ENCODE measurements around the gene C3orf20.

C3orf20 gene

GRCh38 chr3:14795996-14796395, 121.1 kb downstream of the C3orf20 start:
- Histone ChIP-seq H3K79me2 (ENCODE audit: control insufficient read depth, insufficient read depth, low read length, poor library complexity) (no peaks in the 10 kb centered on the region), H3K27ac (ENCODE audit: low read depth, low read length) (no peak overlapping the region), H3K4me1 (ENCODE audit: control insufficient read depth in 1 of 2, insufficient read depth in 2 of 2, low read length in 2 of 2) (peaks cover 5 to 10% of the 10 kb centered on the region in 2 experiments), H3K14ac (ENCODE audit: low read length) (no peak overlapping the region), H3K9ac (ENCODE audit: low read length) (peak overlapping the region; percentile 16), H3K18ac (ENCODE audit: low read length) (no peak overlapping the region), H3K4me3 (ENCODE audit: low read depth, low read length) (no peak overlapping the region), H2BK12ac (ENCODE audit: low read length) (no peak overlapping the region), H3K9me3 (ENCODE audit: insufficient read depth, low read depth, low read length) (peaks cover 4% of the 10 kb centered on the region), H4K91ac (ENCODE audit: low read depth, low read length) (no peak overlapping the region), H2BK5ac (ENCODE audit: low read depth, low read length, poor library complexity) (no peak overlapping the region), H3K27me3 (ENCODE audit: insufficient read depth, low read length) (no peaks in the 10 kb centered on the region), H3K23ac (ENCODE audit: low read length) (no peak overlapping the region), H2AFZ (ENCODE audit: insufficient read depth, low read length, poor library complexity) (no peak overlapping the region), H4K12ac (ENCODE audit: low read depth, low read length) (no peak overlapping the region), H3K79me1 (ENCODE audit: low read length) (no peaks in the 10 kb centered on the region), H3K4ac (ENCODE audit: low read depth, low read length) (no peak overlapping the region), H4K8ac (ENCODE audit: low read depth, low read length) (no peak overlapping the region), H2BK120ac (ENCODE audit: insufficient read depth, low read length, poor library complexity) (no peak overlapping the region), H2AK5ac (ENCODE audit: low read length) (no peak overlapping the region), H3K36me3 (ENCODE audit: control insufficient read depth in 1 of 2, insufficient read depth in 2 of 2, low read length in 2 of 2) (no peaks in the 10 kb centered on the region), H3K4me2 (ENCODE audit: low read length) (no peak overlapping the region)
- DNase-seq: no peak
- WGBS (ENCODE audit: extremely low coverage, insufficient coverage, insufficient read length): no CpG with 5 or more reads among the region's 2 CpGs

GRCh38 chr3:14796403-14797077, 121.6 kb downstream of the C3orf20 start:
- Histone ChIP-seq H3K4me1 (ENCODE audit: control insufficient read depth in 1 of 2, insufficient read depth in 2 of 2, low read length in 2 of 2) (peaks cover 5 to 8% of the 10 kb centered on the region in 2 experiments), H3K4ac (ENCODE audit: low read depth, low read length) (no peak overlapping the region), H3K36me3 (ENCODE audit: control insufficient read depth in 1 of 2, insufficient read depth in 2 of 2, low read length in 2 of 2) (no peaks in the 10 kb centered on the region), H3K9ac (ENCODE audit: low read length) (peak overlapping the region; percentile 32), H3K79me2 (ENCODE audit: control insufficient read depth, insufficient read depth, low read length, poor library complexity) (no peaks in the 10 kb centered on the region), H3K79me1 (ENCODE audit: low read length) (no peaks in the 10 kb centered on the region), H2AFZ (ENCODE audit: insufficient read depth, low read length, poor library complexity) (no peak overlapping the region), H4K12ac (ENCODE audit: low read depth, low read length) (no peak overlapping the region), H3K9me3 (ENCODE audit: insufficient read depth, low read depth, low read length) (peaks cover 4% of the 10 kb centered on the region), H2BK120ac (ENCODE audit: insufficient read depth, low read length, poor library complexity) (no peak overlapping the region), H2BK5ac (ENCODE audit: low read depth, low read length, poor library complexity) (no peak overlapping the region), H3K4me2 (ENCODE audit: low read length) (no peak overlapping the region), H4K91ac (ENCODE audit: low read depth, low read length) (no peak overlapping the region), H4K8ac (ENCODE audit: low read depth, low read length) (no peak overlapping the region), H3K23ac (ENCODE audit: low read length) (no peak overlapping the region), H3K14ac (ENCODE audit: low read length) (no peak overlapping the region), H3K27ac (ENCODE audit: low read depth, low read length) (no peak overlapping the region), H2BK12ac (ENCODE audit: low read length) (no peak overlapping the region), H3K4me3 (ENCODE audit: low read depth, low read length) (peak overlapping the region; percentile 23), H3K27me3 (ENCODE audit: insufficient read depth, low read length) (no peaks in the 10 kb centered on the region), H2AK5ac (ENCODE audit: low read length) (no peak overlapping the region), H3K18ac (ENCODE audit: low read length) (no peak overlapping the region)
- no CpG with 5 or more reads among the region's 14 CpGs for WGBS (ENCODE audit: extremely low coverage, insufficient coverage, insufficient read length)
- DNase-seq: no peak

DNA sequence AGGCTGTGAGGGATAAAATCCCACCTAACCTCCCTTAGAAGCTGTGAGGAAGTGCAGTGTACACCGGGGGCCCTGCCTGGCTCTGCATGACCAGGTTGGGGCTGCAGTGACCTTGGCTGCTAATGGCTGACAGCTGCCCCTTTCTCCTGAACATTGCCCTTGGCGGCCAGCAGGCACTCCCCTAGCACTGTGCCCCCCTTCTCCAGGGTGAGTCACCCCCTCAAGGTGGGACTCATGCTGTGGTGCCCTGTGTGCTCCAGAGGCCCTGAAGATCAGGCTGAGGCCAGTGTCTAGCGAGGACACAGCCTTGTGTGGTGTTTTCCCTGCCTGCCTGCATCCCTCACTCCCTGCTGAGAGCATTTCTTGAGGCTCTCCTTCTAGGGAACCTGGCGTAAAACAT, 122.8 kb downstream of the C3orf20 start:
- H2BK5ac ChIP-seq (ENCODE audit: low read depth, low read length, poor library complexity): no peak overlapping the region
- H3K9me3 ChIP-seq (ENCODE audit: insufficient read depth, low read depth, low read length): peaks cover 4% of the 10 kb centered on the region
- no peak overlapping the region for H3K23ac ChIP-seq (ENCODE audit: low read length)
- H3K18ac ChIP-seq (ENCODE audit: low read length): no peak overlapping the region
- H3K27me3 ChIP-seq (ENCODE audit: insufficient read depth, low read length): no peaks in the 10 kb centered on the region
- peak overlapping the region; percentile 19 for H4K91ac ChIP-seq (ENCODE audit: low read depth, low read length)
- H3K4me3 ChIP-seq (ENCODE audit: low read depth, low read length): no peak overlapping the region
- no peak overlapping the region for H2BK12ac ChIP-seq (ENCODE audit: low read length)
- no peaks in the 10 kb centered on the region for H3K79me2 ChIP-seq (ENCODE audit: control insufficient read depth, insufficient read depth, low read length, poor library complexity)
- no peak overlapping the region for H2AFZ ChIP-seq (ENCODE audit: insufficient read depth, low read length, poor library complexity)
- H4K12ac ChIP-seq (ENCODE audit: low read depth, low read length): no peak overlapping the region
- WGBS (ENCODE audit: extremely low coverage, insufficient coverage, insufficient read length): no CpG with 5 or more reads among the region's 4 CpGs
- no peak overlapping the region for H3K4ac ChIP-seq (ENCODE audit: low read depth, low read length)
- H2BK120ac ChIP-seq (ENCODE audit: insufficient read depth, low read length, poor library complexity): no peak overlapping the region
- no peak for DNase-seq
- H3K79me1 ChIP-seq (ENCODE audit: low read length): no peaks in the 10 kb centered on the region
- H3K36me3 ChIP-seq (ENCODE audit: control insufficient read depth in 1 of 2, insufficient read depth in 2 of 2, low read length in 2 of 2): no peaks in the 10 kb centered on the region
- H3K27ac ChIP-seq (ENCODE audit: low read depth, low read length): no peak overlapping the region
- H3K9ac ChIP-seq (ENCODE audit: low read length): no peak overlapping the region
- no peak overlapping the region for H2AK5ac ChIP-seq (ENCODE audit: low read length)
- peaks cover 5 to 6% of the 10 kb centered on the region in 2 experiments for H3K4me1 ChIP-seq (ENCODE audit: control insufficient read depth in 1 of 2, insufficient read depth in 2 of 2, low read length in 2 of 2)
- no peak overlapping the region for H3K14ac ChIP-seq (ENCODE audit: low read length)
- H4K8ac ChIP-seq (ENCODE audit: low read depth, low read length): no peak overlapping the region
- no peak overlapping the region for H3K4me2 ChIP-seq (ENCODE audit: low read length)

DNA sequence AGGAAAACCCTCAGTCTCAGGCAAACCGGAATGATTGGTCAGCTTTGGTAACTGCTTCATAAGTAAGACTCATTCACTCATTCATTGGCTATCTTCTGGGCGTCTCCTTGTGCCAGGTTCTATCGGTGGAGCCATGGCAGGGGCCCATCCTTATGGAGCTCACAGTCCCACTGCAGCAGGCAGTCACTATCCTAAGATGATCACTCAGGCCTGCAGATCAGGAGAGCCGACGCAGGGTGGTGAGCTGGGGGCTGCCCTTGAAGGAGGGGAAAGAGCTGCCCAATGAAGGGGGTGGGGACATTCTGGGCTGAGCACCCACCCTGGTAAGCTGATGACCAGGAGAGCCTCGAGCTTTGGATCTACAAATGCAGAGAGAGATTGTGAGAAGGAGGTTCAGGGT, 123.3 kb downstream of the C3orf20 start:
- Histone ChIP-seq H2BK120ac (ENCODE audit: insufficient read depth, low read length, poor library complexity) (no peak overlapping the region), H3K27me3 (ENCODE audit: insufficient read depth, low read length) (no peaks in the 10 kb centered on the region), H3K27ac (ENCODE audit: low read depth, low read length) (no peak overlapping the region), H3K4me3 (ENCODE audit: low read depth, low read length) (no peak overlapping the region), H2BK5ac (ENCODE audit: low read depth, low read length, poor library complexity) (no peak overlapping the region), H3K18ac (ENCODE audit: low read length) (no peak overlapping the region), H2BK12ac (ENCODE audit: low read length) (no peak overlapping the region), H3K14ac (ENCODE audit: low read length) (no peak overlapping the region), H2AFZ (ENCODE audit: insufficient read depth, low read length, poor library complexity) (no peak overlapping the region), H4K91ac (ENCODE audit: low read depth, low read length) (no peak overlapping the region), H4K12ac (ENCODE audit: low read depth, low read length) (no peak overlapping the region), H3K4me1 (ENCODE audit: control insufficient read depth in 1 of 2, insufficient read depth in 2 of 2, low read length in 2 of 2) (peaks cover 3 to 5% of the 10 kb centered on the region in 2 experiments), H3K23ac (ENCODE audit: low read length) (no peak overlapping the region), H2AK5ac (ENCODE audit: low read length) (no peak overlapping the region), H3K9ac (ENCODE audit: low read length) (no peak overlapping the region), H3K4me2 (ENCODE audit: low read length) (no peak overlapping the region), H3K9me3 (ENCODE audit: insufficient read depth, low read depth, low read length) (peaks cover 4% of the 10 kb centered on the region), H3K4ac (ENCODE audit: low read depth, low read length) (no peak overlapping the region), H3K36me3 (ENCODE audit: control insufficient read depth in 1 of 2, insufficient read depth in 2 of 2, low read length in 2 of 2) (no peaks in the 10 kb centered on the region), H4K8ac (ENCODE audit: low read depth, low read length) (no peak overlapping the region), H3K79me2 (ENCODE audit: control insufficient read depth, insufficient read depth, low read length, poor library complexity) (no peaks in the 10 kb centered on the region), H3K79me1 (ENCODE audit: low read length) (no peaks in the 10 kb centered on the region)
- WGBS (ENCODE audit: extremely low coverage, insufficient coverage, insufficient read length): no CpG with 5 or more reads among the region's 6 CpGs
- DNase-seq: no peak
